ENCODE measurements around the gene SULF2. TPM values are rescaled to one million over a fixed set of nuclear protein-coding genes. Genes with fewer than 3 reads are reported as not detected.

The SULF2 gene
- total RNA-seq, 1 donor from 2014 or later = 0.20 TPM

- H3K4me1 Mint-ChIP-seq = peaks cover 11% of the 10 kb centered on the region
- TF ChIP-seq, protein P1, sequence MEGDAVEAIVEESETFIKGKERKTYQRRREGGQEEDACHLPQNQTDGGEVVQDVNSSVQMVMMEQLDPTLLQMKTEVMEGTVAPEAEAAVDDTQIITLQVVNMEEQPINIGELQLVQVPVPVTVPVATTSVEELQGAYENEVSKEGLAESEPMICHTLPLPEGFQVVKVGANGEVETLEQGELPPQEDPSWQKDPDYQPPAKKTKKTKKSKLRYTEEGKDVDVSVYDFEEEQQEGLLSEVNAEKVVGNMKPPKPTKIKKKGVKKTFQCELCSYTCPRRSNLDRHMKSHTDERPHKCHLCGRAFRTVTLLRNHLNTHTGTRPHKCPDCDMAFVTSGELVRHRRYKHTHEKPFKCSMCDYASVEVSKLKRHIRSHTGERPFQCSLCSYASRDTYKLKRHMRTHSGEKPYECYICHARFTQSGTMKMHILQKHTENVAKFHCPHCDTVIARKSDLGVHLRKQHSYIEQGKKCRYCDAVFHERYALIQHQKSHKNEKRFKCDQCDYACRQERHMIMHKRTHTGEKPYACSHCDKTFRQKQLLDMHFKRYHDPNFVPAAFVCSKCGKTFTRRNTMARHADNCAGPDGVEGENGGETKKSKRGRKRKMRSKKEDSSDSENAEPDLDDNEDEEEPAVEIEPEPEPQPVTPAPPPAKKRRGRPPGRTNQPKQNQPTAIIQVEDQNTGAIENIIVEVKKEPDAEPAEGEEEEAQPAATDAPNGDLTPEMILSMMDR (IDR thresholded peaks at IDR 0.05) = no peak
- no peaks in the 10 kb centered on the region for H3K36me3 Mint-ChIP-seq (ENCODE audit: low read depth)
- H3K4me3 Mint-ChIP-seq = no peak overlapping the region
- no peak overlapping the region for H3K27ac Mint-ChIP-seq
- H3K9me3 Mint-ChIP-seq = peaks cover 6% of the 10 kb centered on the region
- H3K27me3 Mint-ChIP-seq = peaks cover 26% of the 10 kb centered on the region
- intact Hi-C loops (cut with micrococcal nuclease) = no loop called here
- ChIA-PET POLR2A (no interaction called here), CTCF (no interaction called here)
- ATAC-seq (ENCODE audit: low read depth) (no peak), DNase-seq (no peak)
Measured at GRCh38 chr20:47818996-47819609, 33.8 kb upstream of the SULF2 start.

GRCh38 chr20:47818466-47818865 is 33.2 kb upstream of the SULF2 start:
- Mint-ChIP-seq H3K9me3 (peaks cover 6% of the 10 kb centered on the region), H3K4me1 (peaks cover 11% of the 10 kb centered on the region), H3K4me3 (no peak overlapping the region), H3K27me3 (peaks cover 32% of the 10 kb centered on the region), H3K36me3 (ENCODE audit: low read depth) (no peaks in the 10 kb centered on the region), H3K27ac (no peak overlapping the region)
- CTCF ChIA-PET = interaction anchor here (0.7 kb wide), 1 partner anchor 38 kb away, joined by 3 read pairs; no protein-coding TSS in a partner anchor
- TF ChIP-seq, protein P1 (IDR thresholded peaks at IDR 0.05) = no peak
- no peak for DNase-seq
- intact Hi-C loops (cut with micrococcal nuclease) = no loop called here
- no peak for ATAC-seq (ENCODE audit: low read depth)
- POLR2A ChIA-PET = no interaction called here

- H3K4me1 Mint-ChIP-seq = peaks cover 11% of the 10 kb centered on the region
- ChIA-PET CTCF (interaction anchor here (0.7 kb wide), 1 partner anchor 39 kb away, joined by 3 read pairs; no protein-coding TSS in a partner anchor), POLR2A (no interaction called here)
- no peak overlapping the region for H3K4me3 Mint-ChIP-seq
- ATAC-seq (ENCODE audit: low read depth) (no peak), DNase-seq (no peak)
- TF ChIP-seq, protein P1 (IDR thresholded peaks at IDR 0.05) = no peak
- peaks cover 6% of the 10 kb centered on the region for H3K9me3 Mint-ChIP-seq
- no peaks in the 10 kb centered on the region for H3K36me3 Mint-ChIP-seq (ENCODE audit: low read depth)
- H3K27me3 Mint-ChIP-seq = peaks cover 32% of the 10 kb centered on the region
- intact Hi-C loops (cut with micrococcal nuclease) = no loop called here
- no peak overlapping the region for H3K27ac Mint-ChIP-seq
Measured at GRCh38 chr20:47818016-47818415, 32.7 kb upstream of the SULF2 start.

- no peaks in the 10 kb centered on the region for H3K36me3 Mint-ChIP-seq (ENCODE audit: low read depth)
- H3K27ac Mint-ChIP-seq = no peak overlapping the region
- H3K27me3 Mint-ChIP-seq = peaks cover 32% of the 10 kb centered on the region
- TF ChIP-seq, protein P1 (IDR thresholded peaks at IDR 0.05) = no peak
- ATAC-seq (ENCODE audit: low read depth) (no peak), DNase-seq (no peak)
- ChIA-PET CTCF (no interaction called here), POLR2A (interaction anchor here (0.6 kb wide), 1 partner anchor 34 kb away, joined by 3 read pairs; no protein-coding TSS in a partner anchor)
- H3K9me3 Mint-ChIP-seq = peaks cover 6% of the 10 kb centered on the region
- H3K4me1 Mint-ChIP-seq = peaks cover 11% of the 10 kb centered on the region
- intact Hi-C loops (cut with micrococcal nuclease) = no loop called here
- H3K4me3 Mint-ChIP-seq = no peak overlapping the region
Measured at GRCh38 chr20:47817573-47817972, 32.3 kb upstream of the SULF2 start.

DNA sequence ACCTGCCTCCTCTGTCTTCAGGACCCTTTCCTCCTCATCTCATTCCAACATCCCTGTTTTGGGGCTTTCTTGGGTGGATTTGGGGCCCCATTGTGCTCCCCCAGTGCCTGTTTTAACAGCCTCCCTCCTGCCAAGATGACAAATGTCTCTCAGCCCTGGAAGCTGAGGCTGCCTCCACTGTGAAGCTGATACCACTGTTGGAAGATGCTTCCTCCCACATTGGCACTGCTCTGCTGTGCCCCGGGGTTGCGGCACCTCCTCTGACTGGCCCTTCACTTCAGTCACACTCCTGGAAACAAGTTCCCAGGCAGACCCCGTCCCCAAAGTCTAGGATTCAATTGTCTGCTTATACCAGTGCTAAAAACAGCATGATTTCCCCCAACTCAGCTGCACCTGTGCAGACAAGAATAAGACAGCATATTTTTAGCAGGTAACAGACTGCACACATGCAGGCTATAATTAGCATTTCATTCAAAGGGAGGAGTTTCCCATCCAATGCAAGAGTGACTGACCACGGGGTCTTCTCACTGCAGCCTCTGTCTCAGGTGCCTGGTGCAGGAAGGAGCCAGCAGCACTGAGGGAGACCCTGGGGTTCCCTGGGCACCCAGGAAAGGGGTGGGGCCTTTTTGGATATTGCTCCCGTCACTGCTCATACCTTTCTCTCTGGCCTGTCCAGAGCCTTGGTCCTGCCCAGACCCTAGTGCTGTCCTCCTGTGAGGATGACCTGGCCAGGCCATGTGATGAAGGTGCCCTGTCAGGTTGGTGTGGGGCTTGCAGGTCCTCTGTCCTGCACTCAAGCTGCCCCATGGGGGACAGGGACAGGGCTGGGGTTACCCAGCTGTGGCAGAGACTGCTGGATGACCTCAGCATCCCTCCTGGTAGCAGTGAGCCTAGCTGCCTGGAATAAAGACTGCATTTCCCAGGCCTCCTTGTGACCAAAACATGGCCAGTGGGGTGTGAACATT is 31.5 kb upstream of the SULF2 start:
- peaks cover 36% of the 10 kb centered on the region for H3K27me3 Mint-ChIP-seq
- peaks cover 3% of the 10 kb centered on the region for H3K4me1 Mint-ChIP-seq
- H3K36me3 Mint-ChIP-seq (ENCODE audit: low read depth) = no peaks in the 10 kb centered on the region
- no peak overlapping the region for H3K27ac Mint-ChIP-seq
- TF ChIP-seq, protein P1 (IDR thresholded peaks at IDR 0.05) = no peak
- intact Hi-C loops (cut with micrococcal nuclease) = no loop called here
- ATAC-seq (ENCODE audit: low read depth) (no peak), DNase-seq (no peak)
- ChIA-PET CTCF (no interaction called here), POLR2A (interaction anchor here (0.6 kb wide), 1 partner anchor 33 kb away, joined by 3 read pairs; no protein-coding TSS in a partner anchor)
- no peak overlapping the region for H3K4me3 Mint-ChIP-seq
- H3K9me3 Mint-ChIP-seq = peaks cover 6% of the 10 kb centered on the region
